Renal cortex interstitium (tissue), 11 donors: ENCODE results near the gene STRADB. TPM values are rescaled to one million over a fixed set of nuclear protein-coding genes. Genes with fewer than 3 reads are reported as not detected.
"Not testable (repeated sequence)": the region's sequence is repeated elsewhere in the genome, so short reads cannot be mapped to it uniquely, and the experiment has no call there.

ENCODE experiments used
- DNase-seq, 11 donors: peaks; one replicate each; pipeline ENCODE4 v3.0.0-alpha.2; 2013; ENCODE audit warnings: low read depth in 9 of 11, low spot score in 4 of 11; ENCODE audit errors: extremely low read depth in 1 of 11
- polyA plus RNA-seq, 3 donors: library from polyadenylated mRNA; unstranded; fragments of 120-200 nt; gene quantifications; one replicate each; pipeline ENCODE4 v1.2.1, GENCODE V29; 2013; ENCODE audit not compliant: insufficient read length in 3 of 3

The STRADB gene
- polyA plus RNA-seq, 3 donors = 70.8 to 98.7 (median 98.4) TPM

- DNase-seq = no peak
Observed at GRCh38 chr2:201419057-201419635, 32.4 kb upstream of the STRADB start.

GRCh38 chr2:201419986-201420385 is 31.6 kb upstream of the STRADB start:
- DNase-seq = no peak

GRCh38 chr2:201420442-201421113 is 31.0 kb upstream of the STRADB start:
- DNase-seq = no peak

- DNase-seq = no peak
Observed at GRCh38 chr2:201425952-201426351, 25.6 kb upstream of the STRADB start.

GRCh38 chr2:201428366-201428765 is 23.2 kb upstream of the STRADB start:
- not testable (repeated sequence) for DNase-seq

GRCh38 chr2:201429835-201430234 is 21.7 kb upstream of the STRADB start:
- not testable (repeated sequence) for DNase-seq

- DNase-seq = not testable (repeated sequence)
Observed at GRCh38 chr2:201430322-201430721, 21.2 kb upstream of the STRADB start.

- no peak for DNase-seq
Observed at GRCh38 chr2:201430839-201431238, 20.7 kb upstream of the STRADB start.

- DNase-seq = no peak
Observed at GRCh38 chr2:201432038-201432620, 19.4 kb upstream of the STRADB start.

- no peak for DNase-seq
Observed at GRCh38 chr2:201432621-201433393, 18.7 kb upstream of the STRADB start.

GRCh38 chr2:201433394-201433995 is 18.0 kb upstream of the STRADB start:
- no peak for DNase-seq

GRCh38 chr2:201436141-201436540 is 15.4 kb upstream of the STRADB start:
- DNase-seq = no peak

GRCh38 chr2:201439336-201439922 is 12.1 kb upstream of the STRADB start:
- not testable (repeated sequence) for DNase-seq

- no peak for DNase-seq
Observed at GRCh38 chr2:201440182-201440581, 11.4 kb upstream of the STRADB start.

GRCh38 chr2:201441409-201441808 is 10.1 kb upstream of the STRADB start:
- no peak for DNase-seq

- DNase-seq = no peak
Observed at GRCh38 chr2:201444746-201445465, 6.6 kb upstream of the STRADB start.

- no peak for DNase-seq
Observed at GRCh38 chr2:201447086-201447485, 4.5 kb upstream of the STRADB start.

GRCh38 chr2:201448061-201448460 is 3.5 kb upstream of the STRADB start:
- no peak for DNase-seq

GRCh38 chr2:201448701-201449100 is 2.8 kb upstream of the STRADB start:
- DNase-seq = no peak
